ENCODE data around the gene ACVR2A.

The ACVR2A gene

DNA sequence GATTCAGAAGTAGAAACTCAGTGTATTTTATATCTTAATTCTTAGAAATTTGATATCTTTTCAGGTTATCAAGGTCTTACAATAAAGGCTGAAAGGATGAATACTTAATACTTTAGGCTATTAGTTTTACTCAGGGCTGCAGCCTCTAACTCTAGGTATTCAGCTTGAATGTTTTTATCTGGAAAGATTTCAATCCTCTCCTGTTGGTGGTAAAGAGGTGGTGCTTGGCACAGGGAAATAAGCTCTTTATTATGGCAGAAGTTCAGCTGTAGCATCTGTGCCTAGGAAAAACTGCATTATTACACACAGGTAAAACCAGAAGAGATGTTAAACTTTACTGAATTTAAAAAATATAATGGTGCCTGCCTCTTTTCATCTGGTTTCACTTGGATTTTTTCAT, 11.1 kb downstream of the ACVR2A start:
- peak; percentile 42 for DNase-seq

DNA sequence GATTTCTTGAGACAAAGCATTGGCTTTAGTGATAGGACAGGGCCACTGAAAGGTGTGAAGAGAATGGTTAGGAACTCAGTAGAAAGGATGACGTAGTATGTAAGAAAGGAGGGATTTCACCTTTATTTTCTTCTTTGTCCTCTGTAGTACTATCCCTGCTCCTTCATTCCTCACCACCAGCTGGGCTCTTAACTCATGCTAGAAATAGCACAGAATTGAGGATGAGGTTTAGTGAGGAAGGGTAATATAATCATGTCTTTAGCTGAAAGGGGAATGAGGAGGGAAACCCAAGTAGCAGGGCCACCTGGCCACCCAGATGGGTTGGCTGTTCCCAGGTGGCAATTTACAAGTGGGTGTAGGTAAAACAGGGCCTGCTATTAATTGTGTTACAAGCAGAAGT, 15.2 kb downstream of the ACVR2A start:
- peak; percentile 87 for DNase-seq

DNA sequence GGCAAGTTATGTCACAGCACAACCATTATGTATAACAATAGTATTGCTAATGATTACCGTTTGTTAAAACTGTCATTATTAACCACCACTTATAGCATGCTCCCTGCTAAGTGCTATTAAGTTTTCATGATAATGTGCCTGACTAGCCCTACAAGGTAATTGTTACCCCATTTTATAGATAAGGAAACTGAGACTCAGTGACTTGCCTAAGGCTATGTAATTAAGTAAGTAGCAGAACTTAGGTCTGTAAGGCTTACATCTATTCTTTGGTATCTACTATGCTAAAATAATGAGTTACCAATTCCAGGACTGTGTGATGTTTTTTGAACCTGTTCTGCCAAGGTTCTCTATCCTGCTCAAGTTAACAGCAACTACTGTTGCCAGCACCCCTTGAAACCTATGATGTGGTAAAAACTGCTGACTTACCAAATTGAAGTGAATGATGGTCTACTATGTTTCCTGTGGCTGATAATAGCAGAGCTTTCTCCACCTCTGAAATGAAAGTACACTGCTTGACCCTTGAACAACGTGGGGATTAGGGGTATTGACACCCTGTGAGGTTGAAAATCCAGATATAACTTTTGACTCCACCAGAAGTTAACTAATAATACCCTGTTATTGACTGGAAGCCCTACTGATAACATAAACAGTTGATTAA, 18.2 kb downstream of the ACVR2A start:
- DNase-seq: no peak

DNA sequence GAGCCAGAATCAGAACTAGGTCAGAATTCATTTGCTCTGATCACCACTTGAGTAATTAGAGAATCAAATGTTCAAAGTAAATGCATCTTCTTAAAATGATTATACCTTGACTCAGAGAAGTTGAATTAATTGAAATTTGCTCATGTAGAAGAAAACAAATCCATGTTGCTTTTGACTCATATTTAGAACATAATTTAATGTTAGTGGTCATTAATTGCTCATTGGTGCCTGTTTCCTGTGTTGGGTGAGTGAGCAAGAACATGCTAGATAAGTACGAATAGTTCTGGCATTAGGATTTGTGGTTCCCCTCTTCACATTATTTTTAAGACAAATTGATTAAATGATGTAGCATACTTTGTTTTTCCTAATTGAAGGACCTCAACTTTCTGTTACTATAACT, 19.0 kb downstream of the ACVR2A start:
- DNase-seq: no peak

DNA sequence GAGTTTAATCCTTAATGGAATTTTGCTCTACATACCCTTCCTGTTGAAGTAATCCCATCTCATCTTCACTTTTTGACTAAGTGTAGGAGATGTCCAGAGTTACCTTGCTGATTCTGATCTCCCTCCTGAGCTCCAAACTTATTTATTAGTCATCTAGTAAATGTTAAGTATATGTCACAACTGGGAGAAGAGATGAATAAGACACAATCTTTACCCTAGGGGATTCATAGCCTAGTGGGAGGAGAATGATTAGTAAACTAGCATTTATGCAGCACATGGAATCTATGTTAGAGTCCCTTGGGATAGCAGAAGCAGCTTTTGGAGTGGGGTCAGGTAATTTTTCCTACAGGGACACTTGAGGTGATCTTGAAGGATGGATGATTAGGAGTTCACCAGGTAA, 20.7 kb downstream of the ACVR2A start:
- no peak for DNase-seq

DNA sequence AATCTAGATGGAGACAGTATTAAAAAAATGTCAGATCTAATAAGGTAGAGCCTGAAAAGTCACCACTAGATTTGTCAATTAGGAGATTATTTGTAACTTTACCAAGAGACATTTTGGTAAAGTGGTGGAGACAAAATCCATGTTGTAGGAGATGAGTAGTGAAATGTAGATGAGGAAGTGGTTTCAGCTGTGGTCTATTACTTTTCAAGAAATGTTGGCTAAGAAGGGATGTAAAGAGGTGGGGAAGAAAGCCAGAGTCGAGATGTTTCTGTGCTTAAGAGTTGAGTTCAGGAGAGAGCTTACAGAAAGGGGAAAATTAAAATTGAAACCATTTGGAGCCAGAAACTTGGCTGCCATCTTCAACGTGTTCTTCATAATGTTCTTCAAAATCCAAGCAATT, 22.2 kb downstream of the ACVR2A start:
- no peak for DNase-seq

DNA sequence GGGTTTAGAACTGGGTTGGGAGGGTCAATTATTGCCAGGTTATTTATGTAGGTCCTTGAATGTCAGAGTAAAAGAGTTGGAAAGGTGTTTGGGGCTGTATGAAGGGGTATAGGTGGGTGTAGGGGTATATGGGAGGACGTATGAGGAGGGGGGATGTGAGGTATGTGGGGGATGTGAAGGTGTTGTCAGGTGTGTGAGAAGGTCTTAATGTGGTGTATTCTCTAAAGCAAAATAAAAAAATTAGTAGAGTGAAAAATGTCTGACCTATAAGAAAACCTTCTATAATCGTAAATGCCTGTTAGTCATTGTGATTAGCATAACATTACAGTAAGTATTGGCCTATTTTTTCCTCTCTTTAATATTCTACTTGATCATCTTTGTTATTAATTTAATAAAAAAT, 25.1 kb downstream of the ACVR2A start:
- DNase-seq: no peak

DNA sequence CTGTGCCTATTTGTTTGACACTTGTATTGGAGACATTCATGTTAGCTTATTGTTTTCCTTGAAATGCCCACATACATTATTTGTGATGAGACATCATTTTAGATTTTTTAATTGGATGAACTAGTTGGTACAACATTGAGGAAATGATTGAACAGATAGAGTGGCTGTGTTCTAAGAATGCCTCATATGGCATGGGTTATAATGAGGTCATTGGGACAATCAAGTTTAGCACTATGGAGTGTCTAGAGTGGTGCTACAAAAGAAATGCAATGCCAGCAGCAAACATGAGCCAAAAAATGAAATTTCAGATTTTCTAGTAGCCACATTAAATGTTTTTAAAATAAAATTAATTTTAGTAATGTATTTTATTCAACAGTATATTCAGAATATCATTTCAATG, 28.1 kb downstream of the ACVR2A start:
- no peak for DNase-seq

DNA sequence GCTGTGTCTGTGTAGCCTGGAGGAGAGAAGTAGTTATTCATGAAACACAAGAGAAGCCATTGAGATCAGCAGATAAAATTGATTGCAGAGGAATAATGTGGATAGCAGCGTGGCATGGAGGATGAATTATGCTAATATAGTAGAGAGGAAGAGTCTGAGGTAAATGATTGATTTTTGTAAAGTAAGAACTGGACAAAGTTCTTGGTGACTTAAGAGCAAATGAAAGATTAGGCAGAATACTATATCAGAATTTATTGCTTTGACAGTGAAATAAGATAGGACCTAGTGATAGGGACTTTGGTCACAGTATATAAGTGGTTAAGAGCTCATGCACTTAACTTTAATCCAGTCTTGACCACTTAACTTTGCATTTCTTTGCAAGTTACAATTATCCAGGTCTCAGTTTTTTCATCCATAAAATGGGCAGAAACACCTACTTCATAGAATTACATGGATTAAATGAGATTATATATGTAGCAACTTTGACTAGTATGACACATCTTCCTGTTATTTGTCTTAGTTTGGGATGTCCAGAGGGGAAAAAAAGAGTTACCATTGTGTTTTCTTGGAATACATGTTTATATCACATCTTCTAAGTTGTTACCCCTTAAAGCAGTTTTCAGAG, 29.1 kb downstream of the ACVR2A start:
- no peak for DNase-seq

DNA sequence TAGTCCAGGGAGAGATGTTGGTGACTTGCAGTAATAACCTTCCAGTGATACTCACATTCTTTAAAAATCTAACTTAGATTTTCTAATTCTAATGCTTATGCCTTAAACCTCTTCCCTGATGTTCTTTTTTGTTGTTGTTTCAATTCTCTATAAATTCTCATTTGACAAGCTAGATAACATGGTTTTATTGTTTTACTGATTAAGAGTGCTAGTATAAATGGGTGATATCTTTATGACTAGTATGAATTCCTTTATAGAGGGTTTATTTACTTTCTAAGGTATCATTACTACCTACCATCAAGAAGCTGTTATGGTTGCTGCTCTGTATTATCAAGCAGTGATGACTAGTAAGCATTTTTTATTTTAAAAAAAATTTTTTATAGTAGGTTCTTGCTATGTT, 35.0 kb downstream of the ACVR2A start:
- no peak for DNase-seq

DNA sequence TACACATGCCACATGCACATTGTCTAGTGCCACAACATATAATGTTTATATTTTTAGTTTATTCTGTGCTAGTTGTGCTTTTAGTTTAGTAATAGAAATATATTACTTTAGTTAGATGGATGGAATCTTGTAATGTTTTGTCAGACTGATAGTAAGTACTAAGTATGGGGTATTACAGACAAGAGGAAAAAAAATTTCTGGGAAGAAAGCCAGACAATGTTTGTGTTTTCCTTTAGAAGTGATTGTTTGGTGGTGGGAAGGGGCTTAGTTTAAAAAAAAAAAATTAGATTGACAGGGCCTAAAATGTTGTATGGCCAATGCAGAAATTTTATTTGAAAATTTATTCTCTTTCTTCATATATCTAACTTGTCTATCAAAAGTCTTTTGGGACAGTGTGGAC, 37.8 kb downstream of the ACVR2A start:
- DNase-seq: no peak

DNA sequence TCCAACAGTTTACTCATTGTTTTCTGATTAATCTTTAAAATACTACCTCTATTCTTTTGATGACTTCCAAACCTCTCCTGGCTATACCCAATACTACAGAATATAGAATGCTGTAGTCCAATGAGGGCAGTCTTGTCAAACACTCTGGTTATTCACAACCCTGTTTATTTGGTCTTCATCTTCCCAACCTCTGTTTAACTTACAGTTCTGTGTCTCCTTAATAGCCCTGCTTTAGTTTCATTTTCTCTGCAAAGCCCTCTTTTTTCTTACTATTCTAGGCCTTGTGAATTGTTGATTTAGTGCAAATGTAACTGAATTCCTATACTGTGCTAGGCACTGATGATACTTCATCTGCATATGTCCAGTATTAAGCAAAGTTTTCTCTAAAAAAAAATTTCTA, 40.0 kb downstream of the ACVR2A start:
- DNase-seq: no peak

DNA sequence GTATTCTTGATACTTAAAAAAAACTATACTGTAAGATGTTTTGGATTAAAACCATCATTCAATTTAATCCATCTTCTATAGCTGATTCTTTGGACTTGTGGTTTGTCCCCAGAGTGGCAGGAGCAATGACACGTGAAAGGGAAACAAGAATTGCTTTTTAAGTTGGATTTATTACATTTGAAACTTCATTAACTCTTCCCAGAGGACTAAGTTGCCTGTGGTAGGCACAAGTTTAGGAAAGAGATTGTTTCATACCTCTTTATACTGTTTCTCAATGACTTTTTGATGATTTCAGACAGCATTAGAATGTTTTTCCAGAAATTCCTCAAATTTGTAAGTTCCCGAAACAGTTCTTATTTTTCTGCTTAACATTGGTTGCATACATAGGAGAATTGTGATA, 41.3 kb downstream of the ACVR2A start:
- no peak for DNase-seq

DNA sequence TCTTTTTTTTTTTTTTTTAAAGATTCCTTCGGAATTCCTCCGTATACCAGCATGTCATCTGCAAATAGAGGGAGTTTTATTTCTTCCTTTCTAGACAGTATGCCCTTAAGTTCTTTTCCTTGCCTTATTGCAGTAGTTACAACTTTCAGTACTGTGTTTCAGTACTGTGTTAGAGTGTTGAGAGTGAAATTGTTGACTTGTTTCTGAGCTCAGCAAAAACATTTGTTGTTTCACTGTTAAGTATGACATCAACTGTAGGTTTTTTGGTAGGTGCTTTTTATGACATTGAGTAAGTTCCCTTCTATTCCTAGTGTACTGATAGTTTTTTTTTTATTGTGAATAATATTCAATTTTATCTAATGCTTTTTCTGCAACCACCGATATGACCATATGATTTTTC, 43.9 kb downstream of the ACVR2A start:
- no peak for DNase-seq

DNA sequence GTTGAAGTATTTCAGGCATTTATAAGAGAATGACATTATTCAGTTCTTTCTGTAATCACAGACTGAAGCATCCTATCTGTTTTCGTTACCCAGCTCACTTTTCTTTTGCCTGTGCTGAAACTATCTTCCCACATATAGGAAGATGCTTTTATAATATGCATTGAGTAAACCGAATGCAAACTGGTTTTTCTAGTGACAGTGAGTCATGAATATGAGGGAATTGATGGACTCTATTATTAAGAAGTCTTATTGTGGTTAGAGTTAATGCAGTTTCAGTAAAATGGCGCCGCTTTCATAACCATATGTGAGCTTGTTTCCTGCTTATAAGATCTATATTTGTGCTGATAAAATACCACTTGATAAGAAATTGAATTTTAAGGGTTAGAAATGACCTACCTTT, 59.2 kb downstream of the ACVR2A start:
- DNase-seq: no peak

DNA sequence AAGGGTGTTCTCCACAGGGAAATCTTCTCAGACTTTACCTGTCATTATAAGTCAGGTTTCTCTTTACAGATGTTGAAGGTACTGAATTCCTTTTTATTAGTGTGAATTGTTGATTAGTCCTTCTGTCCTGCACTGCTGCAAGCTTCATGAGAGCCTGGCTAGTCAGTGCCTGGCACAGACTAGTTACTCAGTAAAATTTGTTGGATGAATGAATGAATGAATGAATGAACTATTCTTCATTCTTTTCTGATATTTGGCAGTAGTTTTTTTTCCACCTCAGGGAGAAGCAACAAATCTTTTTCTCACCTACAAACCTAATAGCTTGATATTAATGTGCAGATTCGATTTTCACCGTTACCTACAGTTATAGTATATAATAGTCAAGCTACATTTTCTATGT, 64.3 kb downstream of the ACVR2A start:
- DNase-seq: no peak

DNA sequence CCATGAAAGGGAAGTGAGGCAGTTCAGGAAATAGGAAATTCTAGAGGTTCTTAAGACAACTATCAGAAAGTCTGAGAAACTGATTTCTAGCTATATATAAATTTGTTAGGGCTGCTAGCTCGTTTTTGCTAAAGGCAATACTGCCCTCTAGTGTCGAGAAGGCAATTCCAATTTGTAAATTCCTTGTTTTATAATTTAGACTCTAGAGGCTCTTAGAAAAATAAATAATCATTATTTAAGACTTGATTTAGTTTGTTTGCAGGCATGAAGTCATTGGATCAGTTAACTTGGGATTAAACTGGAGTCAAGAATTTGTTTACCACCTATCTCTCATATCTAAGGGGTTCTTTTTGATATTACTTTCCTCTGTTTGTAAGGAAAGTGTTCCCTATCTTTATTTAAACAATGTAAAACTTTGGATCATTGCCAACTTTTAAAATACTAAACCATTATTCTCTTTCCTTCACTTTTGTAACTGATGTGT, 66.2 kb downstream of the ACVR2A start:
- peak; percentile 68 for DNase-seq

DNA sequence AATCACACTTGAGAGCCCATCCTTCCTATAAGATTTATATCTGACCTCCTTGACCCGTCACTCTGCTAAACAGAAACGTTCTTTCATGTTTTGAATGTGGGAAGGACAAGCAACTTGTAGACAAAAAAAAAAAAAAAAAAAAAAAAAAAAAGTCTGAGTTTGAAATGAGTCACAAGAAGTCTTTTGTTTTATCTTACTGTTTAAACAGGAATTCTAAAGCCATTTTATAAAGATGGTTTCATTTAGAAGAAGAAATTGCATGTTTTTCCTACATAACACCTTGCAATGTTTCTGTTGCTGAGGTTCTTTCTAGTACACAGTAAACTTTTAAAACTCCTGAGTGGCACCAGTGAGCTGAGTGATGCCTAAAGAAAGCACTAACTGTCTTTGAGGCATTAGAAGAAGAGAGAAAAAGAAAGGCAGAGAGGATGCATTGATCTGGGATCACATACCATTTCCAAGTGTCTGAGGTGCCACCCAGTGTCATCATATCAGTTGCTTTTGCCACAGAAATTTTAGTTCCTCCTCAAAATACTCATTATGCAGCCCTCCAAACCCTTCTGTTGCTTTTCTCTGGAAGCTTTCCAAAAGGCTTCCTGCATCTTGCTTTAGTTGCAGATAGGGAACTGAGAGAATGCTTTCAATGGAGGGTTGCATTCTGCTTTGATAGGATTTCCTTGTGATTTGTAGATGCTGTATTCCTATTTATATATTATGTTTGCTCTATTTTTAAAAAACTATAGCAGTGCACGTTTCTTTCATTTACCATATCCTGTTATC, 69.1 kb downstream of the ACVR2A start:
- no peak for DNase-seq

DNA sequence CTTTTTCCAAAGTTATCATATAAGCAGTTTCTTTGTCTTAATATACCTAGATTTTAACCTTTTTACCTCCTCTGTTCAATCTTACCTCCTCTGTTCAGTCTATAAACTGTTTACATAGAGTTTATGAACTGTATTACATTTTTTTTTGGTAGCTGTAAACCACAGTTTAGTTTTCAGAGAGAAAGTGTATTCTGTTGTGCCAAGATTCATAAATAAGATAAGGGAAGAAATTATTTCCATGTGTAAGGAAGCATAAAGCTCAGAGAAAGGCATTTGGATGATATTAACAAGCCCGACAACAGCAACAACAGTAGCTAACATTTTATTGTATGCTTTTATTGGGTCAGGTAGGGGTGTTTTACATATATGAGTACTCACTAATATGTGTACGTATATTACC, 71.2 kb downstream of the ACVR2A start:
- DNase-seq: no peak

DNA sequence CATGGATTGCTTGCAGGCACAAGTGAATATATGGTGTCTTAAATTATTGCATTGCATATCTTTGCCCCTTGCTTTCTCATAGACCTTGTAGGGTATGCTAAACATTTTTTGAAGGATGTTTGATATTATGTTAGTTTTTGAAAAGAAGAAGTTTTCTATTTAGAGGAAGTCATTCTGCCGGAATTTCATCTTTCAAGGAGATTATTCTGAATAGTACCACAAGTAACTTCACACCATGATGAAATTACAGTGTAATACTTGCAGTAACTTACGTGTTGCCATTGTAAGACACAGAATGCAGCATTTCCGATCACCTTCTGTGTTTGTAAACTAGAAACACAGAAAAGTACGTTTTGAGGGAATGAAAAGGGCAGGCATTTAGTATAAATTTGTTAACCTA, 71.9 kb downstream of the ACVR2A start:
- DNase-seq: no peak

DNA sequence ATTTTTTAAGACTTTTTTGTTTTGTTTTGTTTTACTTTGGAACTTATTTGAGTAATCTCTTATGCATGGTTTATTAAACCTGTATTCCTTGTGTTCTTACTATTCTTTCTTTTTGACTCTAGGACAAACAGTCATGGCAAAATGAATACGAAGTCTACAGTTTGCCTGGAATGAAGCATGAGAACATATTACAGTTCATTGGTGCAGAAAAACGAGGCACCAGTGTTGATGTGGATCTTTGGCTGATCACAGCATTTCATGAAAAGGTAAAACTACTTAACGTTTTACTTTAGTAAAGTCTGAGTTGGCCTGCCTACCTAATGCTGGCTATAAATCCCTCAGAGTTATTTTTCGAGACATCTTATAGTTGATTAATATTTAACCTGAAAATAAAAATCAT, 72.3 kb downstream of the ACVR2A start:
- no peak for DNase-seq

DNA sequence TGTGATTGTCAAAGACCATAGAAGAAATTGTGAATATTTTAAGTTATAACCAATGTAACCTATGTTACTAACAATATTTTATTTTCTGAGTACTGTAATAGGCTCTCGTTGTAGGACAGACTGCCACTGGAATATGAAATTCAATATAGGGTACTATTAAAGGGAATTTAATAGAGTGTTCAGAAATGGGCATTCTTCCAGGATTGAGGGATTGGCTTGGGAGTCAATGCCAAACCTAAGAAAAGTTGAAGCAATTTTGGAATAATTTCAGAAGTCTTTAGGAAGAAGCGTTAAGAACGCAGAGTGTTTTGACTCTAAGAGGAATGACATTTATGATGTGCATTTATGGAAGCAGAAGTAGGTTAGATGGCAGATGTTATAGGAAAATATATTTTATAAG, 79.0 kb downstream of the ACVR2A start:
- DNase-seq: no peak

DNA sequence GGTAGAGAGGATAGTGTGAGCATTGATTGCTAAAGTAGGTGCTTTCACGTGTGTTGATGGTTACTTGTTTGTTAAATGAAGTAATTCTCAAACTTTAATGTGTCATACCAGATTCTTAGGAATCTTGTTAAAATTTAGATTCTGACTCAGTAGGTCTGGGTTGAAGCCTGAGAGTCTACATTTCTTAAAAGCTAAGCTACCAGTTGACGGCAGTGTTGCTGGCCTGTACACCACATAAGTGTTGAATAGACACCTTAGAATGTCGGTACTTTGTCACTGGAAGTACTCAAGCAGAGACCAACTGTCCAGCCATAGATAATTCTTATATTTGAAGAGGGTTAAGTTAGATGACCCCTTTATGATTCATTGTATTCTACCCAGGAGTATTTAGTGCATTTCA, 79.8 kb downstream of the ACVR2A start:
- DNase-seq: no peak

DNA sequence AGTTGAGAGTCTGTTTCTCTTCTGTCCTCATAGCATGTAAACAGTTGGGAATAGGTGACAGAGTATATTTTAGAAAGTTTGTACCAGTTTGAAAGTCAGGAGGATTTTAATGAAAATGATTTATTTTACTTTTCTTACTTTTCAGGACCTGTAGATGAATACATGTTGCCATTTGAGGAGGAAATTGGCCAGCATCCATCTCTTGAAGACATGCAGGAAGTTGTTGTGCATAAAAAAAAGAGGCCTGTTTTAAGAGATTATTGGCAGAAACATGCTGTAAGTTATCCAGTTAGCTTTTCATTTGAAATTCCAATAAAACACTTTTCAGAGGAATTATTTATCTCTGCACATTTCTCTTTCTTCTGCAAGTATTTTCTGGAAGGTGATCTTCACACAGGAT, 81.1 kb downstream of the ACVR2A start:
- DNase-seq: no peak
